BLaER1 treated with 17β-estradiol and CSF1 and Interleukin-3, amounts not matched to agents 10 nM and 100 nM (cell line): ENCODE data around the gene RAB5A.

ENCODE experiments used
- H3K27ac ChIP-seq, 11 experiments: shearing (Covaris generic); formaldehyde crosslinking; 2 replicates each; pipeline ENCODE4 v1.8.1; 2022
- H3K27me3 ChIP-seq, 11 experiments: shearing (Covaris generic); formaldehyde crosslinking; 2 replicates each; pipeline ENCODE4 v1.8.1; 2022
- H3K36me3 ChIP-seq, 11 experiments: shearing (Covaris generic); formaldehyde crosslinking; 2 replicates each; pipeline ENCODE4 v1.8.1; 2022
- H3K4me1 ChIP-seq, 10 experiments: shearing (Covaris generic); formaldehyde crosslinking; 2 replicates each; pipeline ENCODE4 v1.8.1; 2022
- H3K4me2 ChIP-seq, 11 experiments: shearing (Covaris generic); formaldehyde crosslinking; 2 replicates each; pipeline ENCODE4 v1.8.1; 2022
- H3K4me3 ChIP-seq, 10 experiments: shearing (Covaris generic); formaldehyde crosslinking; 2 replicates each; pipeline ENCODE4 v1.8.1; 2022
- H3K9ac ChIP-seq, 11 experiments: shearing (Covaris generic); formaldehyde crosslinking; 2 replicates each; pipeline ENCODE4 v1.8.1; 2022
- H3K9me3 ChIP-seq, 11 experiments: shearing (Covaris generic); formaldehyde crosslinking; replicated peaks in 1 of 11; 2 replicates each; pipeline ENCODE4 v1.8.1; 2022
- H4K20me1 ChIP-seq, 11 experiments: shearing (Covaris generic); formaldehyde crosslinking; 2 replicates each; pipeline ENCODE4 v1.8.1; 2022
- Cebpa-rat ChIP-seq, 11 experiments: shearing (Covaris generic); IDR thresholded peaks; 2 replicates each; pipeline ENCODE4 v1.8.1; 2022

The RAB5A gene

GRCh38 chr3:19917167-19917566 lies 29.7 kb upstream of the RAB5A start:
- H3K27ac ChIP-seq, result no peak overlapping the region
- no peak overlapping the region for H3K4me3 ChIP-seq
- H3K4me1 ChIP-seq, result no peaks in the 10 kb centered on the region
- no peaks in the 10 kb centered on the region for H4K20me1 ChIP-seq
- peaks cover 0 to 18% (median 7%) of the 10 kb centered on the region in 11 experiments; a peak in 16 of 22 replicates for H3K9me3 ChIP-seq
- H3K36me3 ChIP-seq, result no peaks in the 10 kb centered on the region
- no peak for TF ChIP-seq Cebpa-rat (IDR thresholded peaks at IDR 0.05)
- H3K4me2 ChIP-seq, result no peak overlapping the region
- H3K27me3 ChIP-seq, result no peaks in the 10 kb centered on the region
- no peak overlapping the region for H3K9ac ChIP-seq

- Histone ChIP-seq H3K36me3 (no peaks in the 10 kb centered on the region), H3K27ac (no peak overlapping the region), H3K4me3 (no peak overlapping the region), H3K4me1 (no peaks in the 10 kb centered on the region), H3K9me3 (no peaks in the 10 kb centered on the region), H3K9ac (no peak overlapping the region), H3K27me3 (no peaks in the 10 kb centered on the region), H3K4me2 (no peak overlapping the region), H4K20me1 (no peaks in the 10 kb centered on the region)
- no peak for TF ChIP-seq Cebpa-rat (IDR thresholded peaks at IDR 0.05)
Measured at GRCh38 chr3:19920401-19921080, 26.4 kb upstream of the RAB5A start.

- H3K9me3 ChIP-seq, result no peaks in the 10 kb centered on the region
- H3K9ac ChIP-seq, result peak overlapping the region in 4 of 11 experiments; percentile 28 to 67 (median 52); a peak in 7 of 22 replicates
- peak overlapping the region in 7 of 11 experiments; percentile 3 to 85 (median 47); a peak in 12 of 22 replicates for H3K27ac ChIP-seq
- peak overlapping the region in 10 of 11 experiments; percentile 5 to 90 (median 72); a peak in 19 of 22 replicates for H3K4me2 ChIP-seq
- peaks cover 5 to 31% (median 18%) of the 10 kb centered on the region in 10 experiments; a peak in 17 of 20 replicates for H3K4me1 ChIP-seq
- H3K4me3 ChIP-seq, result peak overlapping the region in 3 of 10 experiments; percentile 7 to 15 (median 10); a peak in 4 of 20 replicates
- H4K20me1 ChIP-seq, result peaks cover 0 to 7% (median 0%) of the 10 kb centered on the region in 11 experiments; a peak in 5 of 22 replicates
- TF ChIP-seq Cebpa-rat (IDR thresholded peaks at IDR 0.05), result no peak
- H3K36me3 ChIP-seq, result no peaks in the 10 kb centered on the region
- H3K27me3 ChIP-seq, result no peaks in the 10 kb centered on the region
Measured at GRCh38 chr3:19931180-19931692, 15.7 kb upstream of the RAB5A start.

GRCh38 chr3:19931767-19932188 lies 15.1 kb upstream of the RAB5A start:
- no peak for TF ChIP-seq Cebpa-rat (IDR thresholded peaks at IDR 0.05)
- Histone ChIP-seq H3K4me1 (peaks cover 5 to 31% (median 18%) of the 10 kb centered on the region in 10 experiments; a peak in 17 of 20 replicates), H3K4me2 (peak overlapping the region in 9 of 11 experiments; percentile 16 to 90 (median 74); a peak in 19 of 22 replicates), H3K9me3 (no peaks in the 10 kb centered on the region), H3K36me3 (no peaks in the 10 kb centered on the region), H3K4me3 (peak overlapping the region in 2 of 10 experiments; percentile 7 to 10; a peak in 2 of 20 replicates), H3K27ac (peak overlapping the region in 7 of 11 experiments; percentile 3 to 85 (median 47); a peak in 11 of 22 replicates), H3K27me3 (no peaks in the 10 kb centered on the region), H3K9ac (peak overlapping the region in 4 of 11 experiments; percentile 28 to 67 (median 52); a peak in 7 of 22 replicates), H4K20me1 (peaks cover 0 to 7% (median 0%) of the 10 kb centered on the region in 11 experiments; a peak in 5 of 22 replicates)

GRCh38 chr3:19932422-19932821 lies 14.5 kb upstream of the RAB5A start:
- Histone ChIP-seq H3K27ac (peak overlapping the region in 3 of 11 experiments; percentile 73 to 85 (median 74); a peak in 4 of 22 replicates), H3K4me1 (peaks cover 5 to 31% (median 18%) of the 10 kb centered on the region in 10 experiments; a peak in 17 of 20 replicates), H3K36me3 (no peaks in the 10 kb centered on the region), H4K20me1 (peaks cover 0 to 7% (median 0%) of the 10 kb centered on the region in 11 experiments; a peak in 5 of 22 replicates), H3K4me3 (no peak overlapping the region), H3K4me2 (peak overlapping the region in 6 of 11 experiments; percentile 15 to 90 (median 82); a peak in 9 of 22 replicates), H3K9me3 (no peaks in the 10 kb centered on the region), H3K27me3 (no peaks in the 10 kb centered on the region), H3K9ac (no peak overlapping the region)
- TF ChIP-seq Cebpa-rat (IDR thresholded peaks at IDR 0.05), result no peak

GRCh38 chr3:19934098-19934566 lies 12.8 kb upstream of the RAB5A start, which contains the start of gene EFHB:
Gene EFHB (minus strand): TSS chr3:19934217. CDS start chr3:19934018, 199 bp downstream.
- no peaks in the 10 kb centered on the region for H3K36me3 ChIP-seq
- no peak within 1 kb of the TSS for H3K4me3 ChIP-seq
- no peak for TF ChIP-seq Cebpa-rat (IDR thresholded peaks at IDR 0.05)
- H3K4me2 ChIP-seq, result peak within 1 kb of the TSS in 1 of 11 experiments; percentile 85; a peak in 4 of 22 replicates
- H4K20me1 ChIP-seq, result peaks cover 0 to 7% (median 0%) of the 10 kb centered on the region in 11 experiments; a peak in 5 of 22 replicates
- no peaks in the 10 kb centered on the region for H3K9me3 ChIP-seq
- no peak within 1 kb of the TSS for H3K27ac ChIP-seq
- H3K9ac ChIP-seq, result no peak within 1 kb of the TSS
- H3K4me1 ChIP-seq, result peaks cover 5 to 31% (median 18%) of the 10 kb centered on the region in 10 experiments; a peak in 17 of 20 replicates
- H3K27me3 ChIP-seq, result no peaks in the 10 kb centered on the region

- no peak overlapping the region for H3K9ac ChIP-seq
- peaks cover 0 to 8% (median 0%) of the 10 kb centered on the region in 10 experiments; a peak in 6 of 20 replicates for H3K4me1 ChIP-seq
- no peaks in the 10 kb centered on the region for H4K20me1 ChIP-seq
- no peaks in the 10 kb centered on the region for H3K36me3 ChIP-seq
- no peak overlapping the region for H3K4me3 ChIP-seq
- peaks cover 0 to 2% (median 0%) of the 10 kb centered on the region in 11 experiments; a peak in 1 of 22 replicates for H3K9me3 ChIP-seq
- no peak for TF ChIP-seq Cebpa-rat (IDR thresholded peaks at IDR 0.05)
- H3K4me2 ChIP-seq, result no peak overlapping the region
- no peaks in the 10 kb centered on the region for H3K27me3 ChIP-seq
- H3K27ac ChIP-seq, result no peak overlapping the region
Measured at GRCh38 chr3:19937459-19938294, 9.2 kb upstream of the RAB5A start.

- peaks cover 0 to 2% (median 0%) of the 10 kb centered on the region in 10 experiments; a peak in 2 of 20 replicates for H3K4me1 ChIP-seq
Measured at GRCh38 chr3:19938295-19938627, 8.6 kb upstream of the RAB5A start.

More at GRCh38 chr3:19938295-19938627, 8.6 kb upstream of the RAB5A start:
- Histone ChIP-seq H3K4me2 (no peak overlapping the region), H3K27ac (no peak overlapping the region), H4K20me1 (no peaks in the 10 kb centered on the region), H3K9ac (no peak overlapping the region), H3K9me3 (peaks cover 0 to 3% (median 0%) of the 10 kb centered on the region in 11 experiments; a peak in 1 of 22 replicates), H3K27me3 (no peaks in the 10 kb centered on the region), H3K4me3 (no peak overlapping the region), H3K36me3 (no peaks in the 10 kb centered on the region)
- no peak for TF ChIP-seq Cebpa-rat (IDR thresholded peaks at IDR 0.05)
